ENCODE data around the gene NAP1L4.
A peak's percentile ranks its signal among the peaks of the same experiment; 100 is the strongest.

Gene NAP1L4

GRCh38 chr11:2924381-2924780, 67.7 kb downstream of the NAP1L4 start:
- Histone ChIP-seq H3K4me3 (ENCODE audit: low read length in 2 of 2) (peak overlapping the region; percentile 7 to 52), H3K27me3 (ENCODE audit: control insufficient read depth in 2 of 2, insufficient read depth in 2 of 2, low read length in 2 of 2) (peaks cover 0 to 2% of the 10 kb centered on the region in 2 donors), H3K4me1 (ENCODE audit: control insufficient read depth in 2 of 2, insufficient read depth in 2 of 2, low read length in 2 of 2) (peaks cover 27 to 34% of the 10 kb centered on the region in 2 donors), H3K36me3 (ENCODE audit: control insufficient read depth in 2 of 2, insufficient read depth in 2 of 2, low read length in 2 of 2) (no peaks in the 10 kb centered on the region), H3K9ac (ENCODE audit: low read depth in 1 of 2, low read length in 2 of 2) (peak overlapping the region in 1 of 2 donors; percentile 54), H3K9me3 (ENCODE audit: control insufficient read depth in 2 of 2, low read length in 2 of 2) (no peaks in the 10 kb centered on the region), H3K27ac (ENCODE audit: low read depth in 2 of 2, low read length in 2 of 2) (peak overlapping the region; percentile 78 to 83)

GRCh38 chr11:2923446-2924375, 68.4 kb downstream of the NAP1L4 start:
- Histone ChIP-seq H3K27ac (ENCODE audit: low read depth in 2 of 2, low read length in 2 of 2) (peak overlapping the region; percentile 78 to 83), H3K9me3 (ENCODE audit: control insufficient read depth in 2 of 2, low read length in 2 of 2) (no peaks in the 10 kb centered on the region), H3K4me3 (ENCODE audit: low read length in 2 of 2) (no peak overlapping the region), H3K9ac (ENCODE audit: low read depth in 1 of 2, low read length in 2 of 2) (peak overlapping the region in 1 of 2 donors; percentile 54), H3K36me3 (ENCODE audit: control insufficient read depth in 2 of 2, insufficient read depth in 2 of 2, low read length in 2 of 2) (no peaks in the 10 kb centered on the region), H3K27me3 (ENCODE audit: control insufficient read depth in 2 of 2, insufficient read depth in 2 of 2, low read length in 2 of 2) (peaks cover 0 to 2% of the 10 kb centered on the region in 2 donors), H3K4me1 (ENCODE audit: control insufficient read depth in 2 of 2, insufficient read depth in 2 of 2, low read length in 2 of 2) (peaks cover 24 to 34% of the 10 kb centered on the region in 2 donors)

- H3K9ac ChIP-seq (ENCODE audit: low read depth in 1 of 2, low read length in 2 of 2): no peak overlapping the region
- peaks cover 20 to 28% of the 10 kb centered on the region in 2 donors for H3K4me1 ChIP-seq (ENCODE audit: control insufficient read depth in 2 of 2, insufficient read depth in 2 of 2, low read length in 2 of 2)
- no peak overlapping the region for H3K27ac ChIP-seq (ENCODE audit: low read depth in 2 of 2, low read length in 2 of 2)
- H3K9me3 ChIP-seq (ENCODE audit: control insufficient read depth in 2 of 2, low read length in 2 of 2): no peaks in the 10 kb centered on the region
- no peaks in the 10 kb centered on the region for H3K27me3 ChIP-seq (ENCODE audit: control insufficient read depth in 2 of 2, insufficient read depth in 2 of 2, low read length in 2 of 2)
- H3K36me3 ChIP-seq (ENCODE audit: control insufficient read depth in 2 of 2, insufficient read depth in 2 of 2, low read length in 2 of 2): no peaks in the 10 kb centered on the region
- H3K4me3 ChIP-seq (ENCODE audit: low read length in 2 of 2): no peak overlapping the region
These were observed 69.5 kb downstream of the NAP1L4 start for GRCh38 chr11:2922655-2923054.

- H3K9me3 ChIP-seq (ENCODE audit: control insufficient read depth in 2 of 2, low read length in 2 of 2): no peaks in the 10 kb centered on the region
- no peaks in the 10 kb centered on the region for H3K27me3 ChIP-seq (ENCODE audit: control insufficient read depth in 2 of 2, insufficient read depth in 2 of 2, low read length in 2 of 2)
- no peaks in the 10 kb centered on the region for H3K36me3 ChIP-seq (ENCODE audit: control insufficient read depth in 2 of 2, insufficient read depth in 2 of 2, low read length in 2 of 2)
- H3K4me1 ChIP-seq (ENCODE audit: control insufficient read depth in 2 of 2, insufficient read depth in 2 of 2, low read length in 2 of 2): peaks cover 15 to 21% of the 10 kb centered on the region in 2 donors
- no peak overlapping the region for H3K27ac ChIP-seq (ENCODE audit: low read depth in 2 of 2, low read length in 2 of 2)
- H3K4me3 ChIP-seq (ENCODE audit: low read length in 2 of 2): no peak overlapping the region
- no peak overlapping the region for H3K9ac ChIP-seq (ENCODE audit: low read depth in 1 of 2, low read length in 2 of 2)
These were observed 70.2 kb downstream of the NAP1L4 start for GRCh38 chr11:2921742-2922493.

GRCh38 chr11:2921261-2921660, 70.9 kb downstream of the NAP1L4 start:
- H3K36me3 ChIP-seq (ENCODE audit: control insufficient read depth in 2 of 2, insufficient read depth in 2 of 2, low read length in 2 of 2): no peaks in the 10 kb centered on the region
- no peak overlapping the region for H3K9ac ChIP-seq (ENCODE audit: low read depth in 1 of 2, low read length in 2 of 2)
- no peaks in the 10 kb centered on the region for H3K27me3 ChIP-seq (ENCODE audit: control insufficient read depth in 2 of 2, insufficient read depth in 2 of 2, low read length in 2 of 2)
- H3K27ac ChIP-seq (ENCODE audit: low read depth in 2 of 2, low read length in 2 of 2): no peak overlapping the region
- no peaks in the 10 kb centered on the region for H3K9me3 ChIP-seq (ENCODE audit: control insufficient read depth in 2 of 2, low read length in 2 of 2)
- H3K4me1 ChIP-seq (ENCODE audit: control insufficient read depth in 2 of 2, insufficient read depth in 2 of 2, low read length in 2 of 2): peaks cover 15 to 20% of the 10 kb centered on the region in 2 donors
- H3K4me3 ChIP-seq (ENCODE audit: low read length in 2 of 2): no peak overlapping the region

GRCh38 chr11:2920343-2920742, 71.8 kb downstream of the NAP1L4 start:
- Histone ChIP-seq H3K9me3 (ENCODE audit: control insufficient read depth in 2 of 2, low read length in 2 of 2) (no peaks in the 10 kb centered on the region), H3K27ac (ENCODE audit: low read depth in 2 of 2, low read length in 2 of 2) (no peak overlapping the region), H3K36me3 (ENCODE audit: control insufficient read depth in 2 of 2, insufficient read depth in 2 of 2, low read length in 2 of 2) (no peaks in the 10 kb centered on the region), H3K4me3 (ENCODE audit: low read length in 2 of 2) (no peak overlapping the region), H3K9ac (ENCODE audit: low read depth in 1 of 2, low read length in 2 of 2) (no peak overlapping the region), H3K27me3 (ENCODE audit: control insufficient read depth in 2 of 2, insufficient read depth in 2 of 2, low read length in 2 of 2) (no peaks in the 10 kb centered on the region), H3K4me1 (ENCODE audit: control insufficient read depth in 2 of 2, insufficient read depth in 2 of 2, low read length in 2 of 2) (peaks cover 15 to 20% of the 10 kb centered on the region in 2 donors)

- no peaks in the 10 kb centered on the region for H3K36me3 ChIP-seq (ENCODE audit: control insufficient read depth in 2 of 2, insufficient read depth in 2 of 2, low read length in 2 of 2)
- no peaks in the 10 kb centered on the region for H3K27me3 ChIP-seq (ENCODE audit: control insufficient read depth in 2 of 2, insufficient read depth in 2 of 2, low read length in 2 of 2)
- peaks cover 10 to 14% of the 10 kb centered on the region in 2 donors for H3K4me1 ChIP-seq (ENCODE audit: control insufficient read depth in 2 of 2, insufficient read depth in 2 of 2, low read length in 2 of 2)
- no peaks in the 10 kb centered on the region for H3K9me3 ChIP-seq (ENCODE audit: control insufficient read depth in 2 of 2, low read length in 2 of 2)
- no peak overlapping the region for H3K27ac ChIP-seq (ENCODE audit: low read depth in 2 of 2, low read length in 2 of 2)
- H3K9ac ChIP-seq (ENCODE audit: low read depth in 1 of 2, low read length in 2 of 2): no peak overlapping the region
- no peak overlapping the region for H3K4me3 ChIP-seq (ENCODE audit: low read length in 2 of 2)
These were observed 72.3 kb downstream of the NAP1L4 start for GRCh38 chr11:2919837-2920236.

- Histone ChIP-seq H3K9me3 (ENCODE audit: control insufficient read depth in 2 of 2, low read length in 2 of 2) (no peaks in the 10 kb centered on the region), H3K36me3 (ENCODE audit: control insufficient read depth in 2 of 2, insufficient read depth in 2 of 2, low read length in 2 of 2) (no peaks in the 10 kb centered on the region), H3K27ac (ENCODE audit: low read depth in 2 of 2, low read length in 2 of 2) (no peak overlapping the region), H3K27me3 (ENCODE audit: control insufficient read depth in 2 of 2, insufficient read depth in 2 of 2, low read length in 2 of 2) (no peaks in the 10 kb centered on the region), H3K4me1 (ENCODE audit: control insufficient read depth in 2 of 2, insufficient read depth in 2 of 2, low read length in 2 of 2) (peaks cover 5 to 9% of the 10 kb centered on the region in 2 donors), H3K9ac (ENCODE audit: low read depth in 1 of 2, low read length in 2 of 2) (no peak overlapping the region), H3K4me3 (ENCODE audit: low read length in 2 of 2) (no peak overlapping the region)
These were observed 72.9 kb downstream of the NAP1L4 start for GRCh38 chr11:2919188-2919587.

GRCh38 chr11:2917842-2918490, 74.2 kb downstream of the NAP1L4 start:
- Histone ChIP-seq H3K27ac (ENCODE audit: low read depth in 2 of 2, low read length in 2 of 2) (no peak overlapping the region), H3K27me3 (ENCODE audit: control insufficient read depth in 2 of 2, insufficient read depth in 2 of 2, low read length in 2 of 2) (no peaks in the 10 kb centered on the region), H3K4me3 (ENCODE audit: low read length in 2 of 2) (no peak overlapping the region), H3K36me3 (ENCODE audit: control insufficient read depth in 2 of 2, insufficient read depth in 2 of 2, low read length in 2 of 2) (no peaks in the 10 kb centered on the region), H3K4me1 (ENCODE audit: control insufficient read depth in 2 of 2, insufficient read depth in 2 of 2, low read length in 2 of 2) (peaks cover 12 to 13% of the 10 kb centered on the region in 2 donors), H3K9ac (ENCODE audit: low read depth in 1 of 2, low read length in 2 of 2) (no peak overlapping the region), H3K9me3 (ENCODE audit: control insufficient read depth in 2 of 2, low read length in 2 of 2) (no peaks in the 10 kb centered on the region)

All from mucosa of rectum (tissue), 2 donors.